Measurements from ENCODE around the gene GALNT1.

Gene GALNT1

GRCh38 chr18:35693829-35694228, 112.3 kb downstream of the GALNT1 start:
- Histone ChIP-seq H3K36me3 (ENCODE audit: insufficient read depth) (no peaks in the 10 kb centered on the region), H3K4me1 (ENCODE audit: low read depth, poor library complexity, severe bottlenecking) (peaks cover 12% of the 10 kb centered on the region), H3K27me3 (ENCODE audit: insufficient read depth, low read depth) (no peaks in the 10 kb centered on the region), H3K27ac (no peak overlapping the region), H3K4me2 (no peak overlapping the region), H4K20me1 (ENCODE audit: insufficient read depth) (no peaks in the 10 kb centered on the region), H3K4me3 (IDR thresholded peaks at IDR 0.05; ENCODE audit: insufficient read depth, low read depth, low read length) (no peak overlapping the region), H3K9ac (no peak overlapping the region), H2AFZ (ENCODE audit: low read depth) (no peak overlapping the region), H3K79me2 (ENCODE audit: insufficient read depth, low read depth) (no peaks in the 10 kb centered on the region)
- no peak for TF ChIP-seq CTCF (conservative IDR thresholded peaks at IDR 0.05; ENCODE audit: low read depth, low read length)

- no peak for TF ChIP-seq CTCF (conservative IDR thresholded peaks at IDR 0.05; ENCODE audit: low read depth, low read length)
- Histone ChIP-seq H3K27me3 (ENCODE audit: insufficient read depth, low read depth) (no peaks in the 10 kb centered on the region), H4K20me1 (ENCODE audit: insufficient read depth) (no peaks in the 10 kb centered on the region), H3K27ac (no peak overlapping the region), H2AFZ (ENCODE audit: low read depth) (no peak overlapping the region), H3K4me3 (IDR thresholded peaks at IDR 0.05; ENCODE audit: insufficient read depth, low read depth, low read length) (no peak overlapping the region), H3K9ac (no peak overlapping the region), H3K36me3 (ENCODE audit: insufficient read depth) (no peaks in the 10 kb centered on the region), H3K4me2 (peak overlapping the region; percentile 1; the same call in 1 of the 2 replicates), H3K79me2 (ENCODE audit: insufficient read depth, low read depth) (no peaks in the 10 kb centered on the region), H3K4me1 (ENCODE audit: low read depth, poor library complexity, severe bottlenecking) (peaks cover 12% of the 10 kb centered on the region)
Measured at GRCh38 chr18:35694808-35695207, 113.3 kb downstream of the GALNT1 start.

- no peak for TF ChIP-seq CTCF (conservative IDR thresholded peaks at IDR 0.05; ENCODE audit: low read depth, low read length)
- H2AFZ ChIP-seq (ENCODE audit: low read depth): no peak overlapping the region
- peaks cover 12% of the 10 kb centered on the region for H3K4me1 ChIP-seq (ENCODE audit: low read depth, poor library complexity, severe bottlenecking)
- H3K27me3 ChIP-seq (ENCODE audit: insufficient read depth, low read depth): no peaks in the 10 kb centered on the region
- H4K20me1 ChIP-seq (ENCODE audit: insufficient read depth): no peaks in the 10 kb centered on the region
- no peak overlapping the region for H3K9ac ChIP-seq
- H3K79me2 ChIP-seq (ENCODE audit: insufficient read depth, low read depth): no peaks in the 10 kb centered on the region
- H3K4me2 ChIP-seq: no peak overlapping the region; the same call in 1 of the 2 replicates
- H3K4me3 ChIP-seq (IDR thresholded peaks at IDR 0.05; ENCODE audit: insufficient read depth, low read depth, low read length): no peak overlapping the region
- H3K27ac ChIP-seq: no peak overlapping the region
- no peaks in the 10 kb centered on the region for H3K36me3 ChIP-seq (ENCODE audit: insufficient read depth)
Measured at GRCh38 chr18:35695384-35695783, 113.8 kb downstream of the GALNT1 start.

- Histone ChIP-seq H2AFZ (ENCODE audit: low read depth) (no peak overlapping the region), H3K4me3 (IDR thresholded peaks at IDR 0.05; ENCODE audit: insufficient read depth, low read depth, low read length) (no peak overlapping the region), H3K9ac (no peak overlapping the region), H3K27me3 (ENCODE audit: insufficient read depth, low read depth) (no peaks in the 10 kb centered on the region), H4K20me1 (ENCODE audit: insufficient read depth) (no peaks in the 10 kb centered on the region), H3K27ac (no peak overlapping the region), H3K79me2 (ENCODE audit: insufficient read depth, low read depth) (no peaks in the 10 kb centered on the region), H3K36me3 (ENCODE audit: insufficient read depth) (no peaks in the 10 kb centered on the region), H3K4me1 (ENCODE audit: low read depth, poor library complexity, severe bottlenecking) (peaks cover 12% of the 10 kb centered on the region), H3K4me2 (no peak overlapping the region)
- no peak for TF ChIP-seq CTCF (conservative IDR thresholded peaks at IDR 0.05; ENCODE audit: low read depth, low read length)
Measured at GRCh38 chr18:35695803-35696202, 114.3 kb downstream of the GALNT1 start.

Data from KMS-11 (cell line).